Measurements from ENCODE around the gene NHEJ1. TPM values are rescaled to one million over a fixed set of nuclear protein-coding genes. Genes with fewer than 3 reads are reported as not detected.

NHEJ1 gene
- total and polyA plus RNA-seq, 2 experiments from 2014 or later: 8.4 to 9.4 TPM

DNA sequence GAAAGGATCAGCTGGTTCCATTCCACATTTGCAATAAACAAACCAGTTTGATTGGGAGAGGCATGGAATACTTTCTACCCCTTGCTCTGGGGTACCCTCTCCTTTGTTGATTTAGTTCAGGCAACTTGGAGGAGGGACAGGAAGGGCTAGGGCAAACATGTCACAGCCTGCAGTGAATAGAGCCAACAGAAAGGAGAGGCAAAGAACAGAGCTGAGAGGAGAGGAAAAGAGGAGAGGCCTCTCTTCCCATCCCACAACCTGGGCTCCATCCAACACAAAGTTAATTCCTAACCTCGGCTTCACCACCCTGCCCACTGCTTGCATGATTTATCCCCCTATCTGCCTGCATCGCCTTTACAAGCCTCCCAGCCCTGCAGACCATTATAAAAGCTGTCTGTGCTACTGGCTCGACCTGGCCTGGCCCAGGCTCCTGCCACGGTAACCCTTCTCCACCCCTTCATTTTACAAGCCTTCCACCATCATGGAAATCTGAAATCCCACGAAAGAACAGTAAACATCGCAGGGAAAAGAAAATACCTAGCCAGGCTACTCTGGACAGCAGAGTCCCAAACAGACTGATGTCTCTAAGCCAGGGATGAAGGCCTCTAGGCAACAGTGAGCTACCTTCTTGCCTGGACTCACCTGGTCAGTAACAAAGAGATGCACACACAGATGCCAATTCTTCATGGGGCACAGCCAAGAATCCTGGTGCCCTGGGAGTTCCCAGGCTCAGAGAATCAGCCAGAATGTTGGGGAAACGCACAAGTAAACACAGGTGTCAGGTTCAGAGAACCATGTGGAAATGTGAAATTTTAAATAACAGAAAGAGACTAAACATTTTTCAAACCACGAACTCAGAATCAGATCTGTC, 43.6 kb downstream of the NHEJ1 start:
- Histone ChIP-seq H3K4me3 (no peak overlapping the region), H3K9me3 (ENCODE audit: low read depth) (no peaks in the 10 kb centered on the region), H3K4me1 (ENCODE audit: low read depth) (peaks cover 10% of the 10 kb centered on the region), H3K36me3 (no peaks in the 10 kb centered on the region), H3K27ac (no peak overlapping the region), H3K27me3 (no peaks in the 10 kb centered on the region)
- no peak for DNase-seq (ENCODE audit: low read depth in 1 of 2, low spot score in 1 of 2)
- no peak for TF ChIP-seq CTCF (IDR thresholded peaks at IDR 0.05; ENCODE audit: low read depth, low read length)

- no peak overlapping the region for H3K27ac ChIP-seq
- H3K9me3 ChIP-seq (ENCODE audit: low read depth): no peaks in the 10 kb centered on the region
- no peaks in the 10 kb centered on the region for H3K27me3 ChIP-seq
- H3K4me1 ChIP-seq (ENCODE audit: low read depth): no peaks in the 10 kb centered on the region
- TF ChIP-seq CTCF (IDR thresholded peaks at IDR 0.05; ENCODE audit: low read depth, low read length): no peak
- H3K4me3 ChIP-seq: no peak overlapping the region
- no peaks in the 10 kb centered on the region for H3K36me3 ChIP-seq
- no peak for DNase-seq (ENCODE audit: low read depth in 1 of 2, low spot score in 1 of 2)
These were observed 47.8 kb downstream of the NHEJ1 start for GRCh38 chr2:219112651-219113338.

DNA sequence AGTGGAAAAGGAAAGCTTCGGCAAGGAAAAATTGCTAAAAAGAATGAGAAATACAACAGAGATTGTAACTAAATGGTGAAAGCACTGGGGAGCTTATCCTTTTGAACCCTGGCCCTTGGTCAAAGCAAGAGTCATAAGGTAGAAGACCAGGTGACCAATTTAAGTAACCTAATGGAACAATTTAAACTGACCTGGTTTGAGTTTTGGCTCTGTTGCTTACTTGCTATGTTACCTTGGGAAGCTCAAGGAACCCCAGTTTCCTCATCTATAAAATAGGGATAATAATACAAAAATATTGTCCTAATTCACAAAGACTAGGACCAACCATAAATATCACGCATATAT, 48.6 kb downstream of the NHEJ1 start:
- Histone ChIP-seq H3K4me1 (ENCODE audit: low read depth) (no peaks in the 10 kb centered on the region), H3K4me3 (no peak overlapping the region), H3K27me3 (no peaks in the 10 kb centered on the region), H3K36me3 (no peaks in the 10 kb centered on the region), H3K9me3 (ENCODE audit: low read depth) (no peaks in the 10 kb centered on the region), H3K27ac (no peak overlapping the region)
- DNase-seq (ENCODE audit: low read depth in 1 of 2, low spot score in 1 of 2): no peak
- no peak for TF ChIP-seq CTCF (IDR thresholded peaks at IDR 0.05; ENCODE audit: low read depth, low read length)

GRCh38 chr2:219111375-219112061, 49.1 kb downstream of the NHEJ1 start:
- Histone ChIP-seq H3K27ac (no peak overlapping the region), H3K9me3 (ENCODE audit: low read depth) (no peaks in the 10 kb centered on the region), H3K4me3 (no peak overlapping the region), H3K4me1 (ENCODE audit: low read depth) (no peaks in the 10 kb centered on the region), H3K27me3 (no peaks in the 10 kb centered on the region), H3K36me3 (no peaks in the 10 kb centered on the region)
- no peak for DNase-seq (ENCODE audit: low read depth in 1 of 2, low spot score in 1 of 2)
- no peak for TF ChIP-seq CTCF (IDR thresholded peaks at IDR 0.05; ENCODE audit: low read depth, low read length)

DNA sequence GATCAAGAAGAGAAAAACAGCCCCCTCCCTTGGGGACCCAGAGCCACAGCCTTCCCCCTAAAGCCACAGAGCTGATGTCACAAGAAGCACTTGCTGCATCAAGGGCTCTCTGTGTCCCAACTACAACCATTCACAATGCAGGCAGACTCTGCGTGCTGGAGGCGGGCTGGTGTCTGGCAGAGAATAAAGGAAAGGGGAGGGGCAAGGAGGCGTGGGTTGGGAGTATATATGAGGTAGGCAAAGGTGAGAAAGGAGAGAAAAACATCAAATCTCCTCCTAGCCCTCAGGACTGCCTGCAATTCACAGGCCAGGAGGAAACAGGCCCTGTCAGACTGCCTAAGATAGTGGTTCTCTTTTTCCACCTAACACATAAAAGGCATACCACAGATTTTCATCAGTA, 51.1 kb downstream of the NHEJ1 start:
- H3K4me1 ChIP-seq (ENCODE audit: low read depth): no peaks in the 10 kb centered on the region
- H3K4me3 ChIP-seq: no peak overlapping the region
- H3K27ac ChIP-seq: no peak overlapping the region
- DNase-seq (ENCODE audit: low read depth in 1 of 2, low spot score in 1 of 2): no peak
- no peaks in the 10 kb centered on the region for H3K27me3 ChIP-seq
- H3K36me3 ChIP-seq: no peaks in the 10 kb centered on the region
- TF ChIP-seq CTCF (IDR thresholded peaks at IDR 0.05; ENCODE audit: low read depth, low read length): no peak
- H3K9me3 ChIP-seq (ENCODE audit: low read depth): no peaks in the 10 kb centered on the region
